ENCODE measurements around the gene KLHL28. TPM values are rescaled to one million over a fixed set of nuclear protein-coding genes. Genes with fewer than 3 reads are reported as not detected.

The KLHL28 gene
- total RNA-seq, 4 donors from 2014 or later = 1.00 to 22.1 (median 15.3) TPM

DNA sequence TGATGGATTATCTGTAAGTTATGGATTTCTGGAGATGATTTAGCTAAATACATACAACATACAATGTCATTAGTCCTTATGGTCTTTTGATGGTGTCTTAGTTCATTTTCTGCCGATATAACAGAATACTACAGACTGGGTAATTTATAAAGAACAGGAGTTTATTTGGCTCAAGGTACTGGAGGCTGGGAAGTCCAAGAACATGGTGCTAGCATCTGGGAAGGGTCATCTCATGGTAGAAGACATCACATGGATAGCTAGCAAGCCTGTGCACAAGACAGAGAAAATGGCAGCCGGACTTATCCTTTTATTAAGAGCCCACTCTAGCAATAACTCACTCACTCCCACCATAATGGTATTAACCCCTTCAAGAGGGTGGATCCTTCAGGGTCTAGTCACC, 24.2 kb downstream of the KLHL28 start:
- intact Hi-C loops (cut with DNase I; ENCODE audit: low total_unique reads) (no loop called here), in situ Hi-C loops (cut with MboI; ENCODE audit: low pct_ligation_motif_present in 1 of 4, low pct_unique_long_range_greater_than_20kb in 1 of 4, low sequenced_read_pairs in 3 of 4) (no loop called here)
- no peak for DNase-seq
- Histone ChIP-seq H3K27me3 (no peaks in the 10 kb centered on the region), H3K27ac (no peak overlapping the region), H3K4me1 (no peaks in the 10 kb centered on the region), H3K9me3 (no peaks in the 10 kb centered on the region), H3K4me3 (no peak overlapping the region), H3K36me3 (no peaks in the 10 kb centered on the region)
- TF ChIP-seq POLR2A (IDR thresholded peaks at IDR 0.05) (no peak), CTCF (IDR thresholded peaks at IDR 0.05) (no peak), POLR2AphosphoS5 (IDR thresholded peaks at IDR 0.05) (no peak), EP300 (IDR thresholded peaks at IDR 0.05; ENCODE audit: low read depth) (no peak)
- 94 to 100% methylated on average over 1 to 2 of the region's 2 CpGs for WGBS, 2 donors (ENCODE audit: low coverage in 1 of 2)

DNA sequence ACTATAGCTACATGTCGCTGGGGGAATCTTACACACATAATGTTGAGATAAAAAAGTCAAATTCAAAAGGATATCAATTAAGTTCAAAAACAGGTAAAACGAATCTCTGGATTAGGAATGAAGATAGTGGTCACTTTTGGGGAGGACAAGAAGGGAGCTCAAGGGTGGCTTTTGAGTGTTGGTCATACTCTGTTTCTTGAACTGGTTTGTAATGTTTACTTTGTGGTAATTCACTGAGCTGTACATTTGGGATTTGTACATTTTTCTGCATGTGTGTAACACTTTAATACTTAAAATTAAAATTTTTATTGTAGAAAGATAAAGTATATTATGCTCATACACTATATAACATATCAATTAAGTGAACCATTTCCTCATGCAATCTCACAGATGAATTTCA, 26.6 kb downstream of the KLHL28 start:
- Histone ChIP-seq H3K36me3 (no peaks in the 10 kb centered on the region), H3K4me1 (no peaks in the 10 kb centered on the region), H3K4me3 (no peak overlapping the region), H3K27ac (no peak overlapping the region), H3K27me3 (no peaks in the 10 kb centered on the region), H3K9me3 (no peaks in the 10 kb centered on the region)
- 89 to 94% methylated on average over 2 of the region's 2 CpGs for WGBS, 2 donors (ENCODE audit: low coverage in 1 of 2)
- intact Hi-C loops (cut with DNase I; ENCODE audit: low total_unique reads) (no loop called here), in situ Hi-C loops (cut with MboI; ENCODE audit: low pct_ligation_motif_present in 1 of 4, low pct_unique_long_range_greater_than_20kb in 1 of 4, low sequenced_read_pairs in 3 of 4) (no loop called here)
- DNase-seq = no peak
- TF ChIP-seq POLR2A (IDR thresholded peaks at IDR 0.05) (no peak), CTCF (IDR thresholded peaks at IDR 0.05) (no peak), POLR2AphosphoS5 (IDR thresholded peaks at IDR 0.05) (no peak), EP300 (IDR thresholded peaks at IDR 0.05; ENCODE audit: low read depth) (no peak)

DNA sequence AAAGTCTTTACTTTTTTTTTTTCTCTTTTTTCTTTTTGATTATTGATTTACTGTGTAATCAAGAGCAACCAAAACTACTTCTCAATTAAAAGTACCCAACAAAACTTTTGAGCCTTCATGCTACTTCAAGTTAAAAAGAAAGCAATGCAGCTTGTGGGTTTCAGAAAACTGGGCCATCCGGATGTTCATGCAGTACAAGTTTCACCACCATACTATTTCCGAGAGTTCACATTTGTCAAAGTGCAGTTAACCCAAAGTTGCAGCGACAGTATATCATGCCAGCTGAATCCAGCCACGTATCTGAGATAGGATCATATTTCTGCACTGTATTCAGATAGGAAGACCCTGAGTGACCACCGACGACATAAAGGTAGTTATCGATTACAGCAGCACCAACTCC, 33.0 kb downstream of the KLHL28 start:
- WGBS, 2 donors (ENCODE audit: low coverage in 1 of 2) = 85 to 92% methylated on average over 7 of the region's 7 CpGs
- no peak for TF ChIP-seq POLR2AphosphoS5 (IDR thresholded peaks at IDR 0.05)
- no peak for TF ChIP-seq CTCF (IDR thresholded peaks at IDR 0.05)
- no peak for TF ChIP-seq POLR2A (IDR thresholded peaks at IDR 0.05)
- no peak for TF ChIP-seq EP300 (IDR thresholded peaks at IDR 0.05; ENCODE audit: low read depth)
- in situ Hi-C loops (cut with MboI; ENCODE audit: low pct_ligation_motif_present in 1 of 4, low pct_unique_long_range_greater_than_20kb in 1 of 4, low sequenced_read_pairs in 3 of 4) = no loop called here
- Histone ChIP-seq H3K9me3 (no peaks in the 10 kb centered on the region), H3K27ac (no peak overlapping the region), H3K4me1 (no peaks in the 10 kb centered on the region), H3K27me3 (no peaks in the 10 kb centered on the region), H3K36me3 (no peaks in the 10 kb centered on the region), H3K4me3 (no peak overlapping the region)
- intact Hi-C loops (cut with DNase I; ENCODE audit: low total_unique reads) = no loop called here
- DNase-seq = no peak

- DNase-seq = no peak
- in situ Hi-C loops (cut with MboI; ENCODE audit: low pct_ligation_motif_present in 1 of 4, low pct_unique_long_range_greater_than_20kb in 1 of 4, low sequenced_read_pairs in 3 of 4) = loop anchor here in 2 of 4 donors (25.0 kb wide), 1 partner anchor 347 kb away; the partner anchor contains the start of gene MIS18BP1 (in 2 of the 2)
- intact Hi-C loops (cut with DNase I; ENCODE audit: low total_unique reads) = loop anchor here (10.0 kb wide), 1 partner anchor 350 kb away; no protein-coding TSS in a partner anchor
These were observed 46.9 kb downstream of the KLHL28 start for GRCh38 chr14:44914849-44915248.

More at GRCh38 chr14:44914849-44915248, 46.9 kb downstream of the KLHL28 start:
- Histone ChIP-seq H3K9me3 (no peaks in the 10 kb centered on the region), H3K4me1 (peaks cover 0 to 12% (median 0%) of the 10 kb centered on the region in 4 donors), H3K27ac (no peak overlapping the region), H3K27me3 (peaks cover 32% of the 10 kb centered on the region), H3K36me3 (no peaks in the 10 kb centered on the region), H3K4me3 (no peak overlapping the region)
- 58 to 62% methylated on average over 2 to 4 of the region's 4 CpGs for whole genome bisulfite sequencing, 2 donors (ENCODE audit: low coverage in 1 of 2)
- TF ChIP-seq POLR2AphosphoS5 (IDR thresholded peaks at IDR 0.05) = no peak
- no peak for TF ChIP-seq POLR2A (IDR thresholded peaks at IDR 0.05)
- TF ChIP-seq EP300 (IDR thresholded peaks at IDR 0.05; ENCODE audit: low read depth) = no peak
- TF ChIP-seq CTCF (IDR thresholded peaks at IDR 0.05) = no peak
